Vagina (tissue), 2 donors: ENCODE data around the gene WDR37.
"Not testable (repeated sequence)": the region's sequence is repeated elsewhere in the genome, so short reads cannot be mapped to it uniquely, and the experiment has no call there.

Source experiments
- CTCF ChIP-seq, 3 experiments: fragments of 450-650 bp in 2 of 3; fragments of 200-600 bp in 1 of 3; sonication (generic) in 1 of 3; IDR thresholded peaks; one replicate each; pipeline ENCODE4 v1.5.1; 2017 to 2019; ENCODE audit warnings: antibody characterized with exemption in 3 of 3, mild to moderate bottlenecking in 2 of 3, moderate library complexity in 2 of 3
- POLR2A ChIP-seq, 2 donors: fragments of 450-650 bp; IDR thresholded peaks; one replicate each; pipeline ENCODE4 v1.6.1; 2017; ENCODE audit warnings: antibody characterized with exemption in 2 of 2, mild to moderate bottlenecking in 2 of 2, moderate library complexity in 2 of 2
- POLR2AphosphoS5 ChIP-seq, 2 donors: sonication (generic); formaldehyde crosslinking; IDR thresholded peaks; one replicate each; pipeline ENCODE4 v1.9.0; 2017; ENCODE audit warnings: antibody characterized with exemption in 2 of 2, mild to moderate bottlenecking in 2 of 2, low read depth in 1 of 2; ENCODE audit not compliant: insufficient read depth in 1 of 2

- not testable (repeated sequence) for TF ChIP-seq POLR2A (IDR thresholded peaks at IDR 0.05); CTCF (IDR thresholded peaks at IDR 0.05); POLR2AphosphoS5 (IDR thresholded peaks at IDR 0.05; ENCODE audit: insufficient read depth in 1 of 2, low read depth in 1 of 2)
These were observed 102.4 kb downstream of the WDR37 start for GRCh38 chr10:1158536-1158935.
